ENCODE data around the gene BMP7. TPM values are rescaled to one million over a fixed set of nuclear protein-coding genes. Genes with fewer than 3 reads are reported as not detected.

Gene BMP7
- total RNA-seq, 3 donors from 2014 or later, result 1.7 to 2.8 (median 2.0) TPM

DNA sequence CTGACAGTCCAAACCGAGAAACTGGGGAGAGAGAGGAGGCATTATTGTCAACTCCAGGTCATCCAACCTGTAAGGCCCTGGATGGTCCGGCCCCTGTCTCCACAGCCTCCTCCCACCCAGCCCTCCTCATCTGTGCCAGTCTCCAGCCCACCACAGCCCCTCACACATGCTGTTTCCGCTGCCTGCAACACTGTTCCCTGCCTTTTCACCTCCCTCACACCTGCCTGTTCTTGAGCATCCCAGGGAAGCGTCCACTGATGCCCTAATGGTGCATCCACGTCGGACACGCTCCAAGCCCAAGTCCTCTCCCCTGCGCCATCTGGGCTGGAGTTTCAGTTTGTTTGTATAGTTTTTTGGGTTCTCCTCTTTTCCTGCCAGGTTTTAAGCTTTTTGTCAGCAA is 52.0 kb downstream of the BMP7 start:
- H3K4me1 ChIP-seq (ENCODE audit: low read depth), result no peaks in the 10 kb centered on the region
- no peak for ATAC-seq
- H3K36me3 ChIP-seq (ENCODE audit: low read depth), result no peaks in the 10 kb centered on the region
- intact Hi-C loops (cut with DNase I, micrococcal nuclease), result no loop called here
- H3K4me3 ChIP-seq, result no peak overlapping the region
- H3K9me3 ChIP-seq, result no peaks in the 10 kb centered on the region
- no peak for DNase-seq
- TF ChIP-seq, protein P1, sequence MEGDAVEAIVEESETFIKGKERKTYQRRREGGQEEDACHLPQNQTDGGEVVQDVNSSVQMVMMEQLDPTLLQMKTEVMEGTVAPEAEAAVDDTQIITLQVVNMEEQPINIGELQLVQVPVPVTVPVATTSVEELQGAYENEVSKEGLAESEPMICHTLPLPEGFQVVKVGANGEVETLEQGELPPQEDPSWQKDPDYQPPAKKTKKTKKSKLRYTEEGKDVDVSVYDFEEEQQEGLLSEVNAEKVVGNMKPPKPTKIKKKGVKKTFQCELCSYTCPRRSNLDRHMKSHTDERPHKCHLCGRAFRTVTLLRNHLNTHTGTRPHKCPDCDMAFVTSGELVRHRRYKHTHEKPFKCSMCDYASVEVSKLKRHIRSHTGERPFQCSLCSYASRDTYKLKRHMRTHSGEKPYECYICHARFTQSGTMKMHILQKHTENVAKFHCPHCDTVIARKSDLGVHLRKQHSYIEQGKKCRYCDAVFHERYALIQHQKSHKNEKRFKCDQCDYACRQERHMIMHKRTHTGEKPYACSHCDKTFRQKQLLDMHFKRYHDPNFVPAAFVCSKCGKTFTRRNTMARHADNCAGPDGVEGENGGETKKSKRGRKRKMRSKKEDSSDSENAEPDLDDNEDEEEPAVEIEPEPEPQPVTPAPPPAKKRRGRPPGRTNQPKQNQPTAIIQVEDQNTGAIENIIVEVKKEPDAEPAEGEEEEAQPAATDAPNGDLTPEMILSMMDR (IDR thresholded peaks at IDR 0.05), result no peak

DNA sequence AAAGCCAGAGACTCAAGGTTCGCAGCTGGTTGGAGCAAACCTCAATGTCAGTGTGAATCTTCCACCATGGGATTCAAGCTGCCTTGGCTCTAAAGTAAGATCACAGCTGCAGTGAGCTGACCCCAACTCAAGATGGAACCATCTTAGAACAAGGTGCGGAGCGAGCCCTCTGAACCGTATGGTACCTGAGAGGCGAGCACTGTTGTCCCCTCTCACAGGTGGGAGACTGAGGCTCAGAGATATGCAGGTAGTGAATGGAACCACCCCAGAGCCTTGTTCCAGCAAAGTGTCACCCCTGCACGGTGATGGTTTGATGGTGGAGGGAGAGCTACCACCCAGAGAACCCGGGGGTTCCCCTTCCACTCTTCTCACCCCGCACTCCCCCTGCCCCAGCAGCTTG is 52.5 kb downstream of the BMP7 start:
- TF ChIP-seq, protein P1 (IDR thresholded peaks at IDR 0.05), result no peak
- ATAC-seq (no peak), DNase-seq (no peak)
- no peaks in the 10 kb centered on the region for H3K4me1 ChIP-seq (ENCODE audit: low read depth)
- no peaks in the 10 kb centered on the region for H3K9me3 ChIP-seq
- no peak overlapping the region for H3K4me3 ChIP-seq
- H3K36me3 ChIP-seq (ENCODE audit: low read depth), result no peaks in the 10 kb centered on the region
- intact Hi-C loops (cut with DNase I, micrococcal nuclease), result no loop called here

DNA sequence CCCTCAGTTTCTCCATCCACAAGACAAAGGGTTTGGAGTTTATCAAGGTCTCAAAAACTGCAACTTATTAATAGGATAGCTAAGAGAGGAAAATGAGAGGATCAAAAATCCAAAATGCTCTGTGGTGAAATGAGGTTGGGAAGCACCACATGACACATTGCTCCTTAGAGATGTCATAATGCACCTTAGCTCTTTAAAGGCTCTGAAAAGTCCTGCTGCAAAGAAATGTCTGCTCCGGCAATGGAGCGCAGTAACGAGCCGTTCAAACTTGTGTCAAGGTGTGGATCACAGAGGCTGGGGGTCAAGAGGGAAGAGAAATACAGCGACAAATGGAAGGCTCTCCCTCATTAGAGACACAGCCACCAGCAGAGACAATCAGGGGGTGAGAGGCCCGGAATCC is 53.1 kb downstream of the BMP7 start:
- no peaks in the 10 kb centered on the region for H3K4me1 ChIP-seq (ENCODE audit: low read depth)
- H3K9me3 ChIP-seq, result no peaks in the 10 kb centered on the region
- DNase-seq (no peak), ATAC-seq (no peak)
- no peak overlapping the region for H3K4me3 ChIP-seq
- H3K36me3 ChIP-seq (ENCODE audit: low read depth), result no peaks in the 10 kb centered on the region
- intact Hi-C loops (cut with DNase I, micrococcal nuclease), result no loop called here
- TF ChIP-seq, protein P1 (IDR thresholded peaks at IDR 0.05), result no peak

DNA sequence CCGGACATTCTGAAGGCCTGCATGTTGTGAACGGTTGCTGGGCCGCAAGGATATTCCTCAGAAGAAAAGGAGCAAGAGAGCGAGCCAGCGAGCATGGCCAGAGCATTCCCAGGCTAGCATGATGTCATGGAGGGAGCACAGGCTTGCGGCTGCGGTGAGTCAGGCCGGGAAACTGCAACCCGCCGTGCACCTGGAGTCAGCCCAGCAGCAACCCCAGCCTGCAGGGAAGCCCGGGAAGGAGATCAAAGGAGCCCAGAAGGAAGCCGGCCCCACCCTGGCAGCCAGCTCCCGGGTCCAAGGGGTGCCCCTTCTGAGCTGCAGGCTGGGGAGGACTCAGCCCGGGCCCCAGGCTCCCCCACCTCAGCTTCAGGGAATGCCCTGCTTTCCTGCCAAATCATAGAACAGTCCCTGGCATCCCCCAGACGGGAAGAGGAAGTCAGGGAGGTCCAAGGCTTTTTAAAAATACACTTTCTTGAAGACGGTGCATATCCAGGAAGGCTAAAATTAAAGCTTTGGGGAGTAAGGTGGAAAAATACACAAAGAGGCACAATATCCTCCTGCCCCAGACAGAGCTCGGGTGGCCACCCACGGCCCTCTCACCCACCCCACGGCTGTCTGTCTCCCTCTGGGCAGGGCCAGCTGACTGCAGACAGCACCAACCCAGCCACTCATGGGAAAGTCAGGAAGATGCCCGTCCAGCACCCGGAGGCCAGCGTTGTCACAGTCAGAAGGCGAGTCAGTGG is 53.7 kb downstream of the BMP7 start:
- Histone ChIP-seq H3K4me3 (no peak overlapping the region), H3K36me3 (ENCODE audit: low read depth) (no peaks in the 10 kb centered on the region), H3K4me1 (ENCODE audit: low read depth) (no peaks in the 10 kb centered on the region), H3K9me3 (no peaks in the 10 kb centered on the region)
- intact Hi-C loops (cut with DNase I, micrococcal nuclease), result no loop called here
- ATAC-seq, result peak; percentile 88
- peak; percentile 36 to 72 (median 48) for DNase-seq
- TF ChIP-seq, protein P1 (IDR thresholded peaks at IDR 0.05), result no peak

DNA sequence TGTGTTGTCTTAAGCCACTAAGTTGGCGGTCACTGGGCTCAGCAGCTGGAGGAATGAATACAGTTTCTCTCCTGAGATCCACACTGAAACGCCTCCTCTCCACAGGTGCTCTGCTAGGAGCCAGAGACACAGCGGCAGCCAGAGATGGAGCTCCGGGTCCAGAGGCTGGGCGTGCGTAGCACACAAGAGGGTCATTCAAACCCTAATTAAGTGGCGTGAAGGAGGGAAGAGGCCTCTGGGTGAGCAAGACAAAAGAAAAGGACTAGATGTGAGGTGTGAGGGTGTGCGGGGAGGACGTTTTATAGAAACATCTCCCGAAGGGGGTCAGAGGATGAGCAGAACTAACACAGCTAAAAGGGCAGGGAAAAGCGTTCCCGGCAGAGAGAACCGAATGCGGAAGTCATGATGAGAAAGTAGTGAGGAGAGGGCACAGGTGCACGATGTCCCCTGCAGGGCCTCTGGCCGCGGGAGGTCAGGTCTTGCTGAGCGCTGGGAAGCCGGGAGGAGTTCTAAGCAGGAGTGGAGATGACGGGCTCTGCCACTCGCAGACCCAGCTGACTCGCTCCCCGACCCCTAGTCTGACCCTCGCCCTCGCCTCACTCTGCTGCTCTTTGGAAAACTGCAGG is 54.4 kb downstream of the BMP7 start:
- DNase-seq, result no peak
- TF ChIP-seq, protein P1 (IDR thresholded peaks at IDR 0.05), result no peak
- H3K4me3 ChIP-seq, result no peak overlapping the region
- no peak for ATAC-seq
- intact Hi-C loops (cut with DNase I, micrococcal nuclease), result no loop called here
- H3K4me1 ChIP-seq (ENCODE audit: low read depth), result no peaks in the 10 kb centered on the region
- peaks cover 2% of the 10 kb centered on the region for H3K9me3 ChIP-seq
- H3K36me3 ChIP-seq (ENCODE audit: low read depth), result no peaks in the 10 kb centered on the region

All from mucosa of descending colon (tissue), 3 donors.